ENCODE results near the gene NDUFS2.

The NDUFS2 gene

GRCh38 chr1:161196521-161197451 lies 5.4 kb upstream of the NDUFS2 start:
- DNase-seq: no peak

DNA sequence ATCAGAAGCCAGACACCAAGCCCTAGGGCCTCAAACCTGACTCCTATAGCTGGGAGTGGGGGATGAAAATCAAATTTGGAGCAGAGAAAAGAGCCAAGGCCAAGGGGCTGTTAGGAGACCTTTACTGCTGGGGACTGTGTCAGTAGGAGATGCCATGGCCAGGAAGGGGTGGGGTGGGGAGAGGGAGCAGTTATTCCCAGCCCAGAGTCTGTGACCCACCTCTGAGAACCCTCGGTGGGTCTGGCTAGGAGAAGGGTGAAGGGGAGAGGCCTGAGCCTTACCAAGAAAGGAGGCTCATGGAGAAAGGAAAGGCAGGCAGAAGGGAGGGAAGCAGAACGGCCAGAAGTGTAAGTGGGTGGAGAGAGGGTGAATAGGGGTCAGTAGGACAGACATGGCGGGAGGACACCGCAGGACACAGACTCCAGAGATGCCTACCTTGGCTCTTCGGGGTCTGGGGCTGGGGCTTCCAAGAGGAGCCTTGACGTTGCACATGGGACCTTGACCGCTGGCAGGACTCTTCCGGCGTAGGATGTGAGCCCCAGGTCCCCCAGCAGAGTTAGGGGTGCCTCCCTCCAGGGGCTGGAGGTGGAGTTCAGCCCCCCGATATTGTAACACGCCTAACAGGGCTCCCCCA lies 4.5 kb upstream of the NDUFS2 start:
- DNase-seq: no peak

DNA sequence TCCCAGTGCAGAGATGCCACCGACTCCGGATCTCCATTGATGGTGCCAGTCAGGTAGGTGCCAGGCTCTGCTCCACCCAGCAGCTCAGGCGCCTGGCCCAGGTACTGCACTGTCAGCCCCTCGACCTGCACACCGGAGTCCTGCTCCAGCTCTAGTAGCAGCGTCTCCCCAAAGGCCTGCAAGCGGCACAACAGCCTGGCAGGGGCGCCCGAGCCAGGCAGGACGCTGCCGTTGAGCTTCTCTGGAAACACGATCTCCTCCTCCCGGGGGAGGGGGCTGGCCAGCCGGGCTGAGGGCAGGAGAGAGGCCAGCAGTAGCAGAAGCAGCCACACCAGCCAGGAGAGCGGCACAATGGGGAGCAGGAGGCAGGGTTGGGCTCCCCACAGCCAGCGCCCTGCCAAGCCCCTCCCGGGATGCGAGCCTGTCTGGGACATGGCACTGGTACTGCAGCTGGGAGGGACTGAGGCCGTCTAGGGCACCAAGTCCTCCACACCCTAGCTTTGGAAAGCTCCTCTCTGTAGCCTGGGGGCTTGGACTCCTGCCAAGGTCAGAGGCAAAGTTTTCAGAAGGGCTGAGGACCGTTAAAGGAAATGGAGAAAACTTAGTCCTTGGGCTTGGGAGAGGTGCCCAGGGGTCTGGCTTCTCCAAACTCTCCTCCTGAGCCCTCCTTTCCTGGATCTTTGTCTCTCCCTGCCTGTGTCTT lies 3.8 kb upstream of the NDUFS2 start:
- DNase-seq: no peak

DNA sequence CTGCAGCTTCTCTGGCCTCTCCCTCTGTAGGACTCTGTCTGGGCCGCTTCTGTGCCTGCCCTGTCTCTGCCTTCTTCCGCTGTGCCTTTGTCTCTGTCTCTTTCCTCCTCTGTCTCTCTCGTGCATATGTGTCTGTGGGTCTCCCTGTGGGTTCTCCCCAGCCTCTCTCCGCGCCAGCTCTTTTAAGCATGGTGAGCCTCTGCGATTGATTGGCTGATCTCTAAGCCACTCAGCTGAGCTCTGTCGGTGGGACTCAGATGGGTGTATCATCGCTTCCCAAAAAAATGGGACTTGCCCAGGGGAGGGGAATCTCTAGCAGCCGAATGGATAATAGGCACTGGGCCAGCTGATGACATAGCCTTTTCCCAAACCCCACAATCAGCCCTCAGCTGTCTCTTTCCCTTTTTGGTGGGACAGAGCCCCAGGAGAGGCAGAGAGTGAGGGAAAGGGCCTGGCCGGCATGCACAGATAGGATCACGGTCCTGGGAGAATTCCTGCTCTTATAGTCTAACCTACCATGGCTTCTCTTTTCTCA lies 3.2 kb upstream of the NDUFS2 start, which contains the start of gene ADAMTS4:
ADAMTS4 (minus strand) TSS at position 158 of the 535 bp plus-strand sequence. CDS start 427 bp downstream, outside the sequence.
- DNase-seq: no peak

GRCh38 chr1:161199506-161200139 lies 2.5 kb upstream of the NDUFS2 start:
- DNase-seq: no peak

DNA sequence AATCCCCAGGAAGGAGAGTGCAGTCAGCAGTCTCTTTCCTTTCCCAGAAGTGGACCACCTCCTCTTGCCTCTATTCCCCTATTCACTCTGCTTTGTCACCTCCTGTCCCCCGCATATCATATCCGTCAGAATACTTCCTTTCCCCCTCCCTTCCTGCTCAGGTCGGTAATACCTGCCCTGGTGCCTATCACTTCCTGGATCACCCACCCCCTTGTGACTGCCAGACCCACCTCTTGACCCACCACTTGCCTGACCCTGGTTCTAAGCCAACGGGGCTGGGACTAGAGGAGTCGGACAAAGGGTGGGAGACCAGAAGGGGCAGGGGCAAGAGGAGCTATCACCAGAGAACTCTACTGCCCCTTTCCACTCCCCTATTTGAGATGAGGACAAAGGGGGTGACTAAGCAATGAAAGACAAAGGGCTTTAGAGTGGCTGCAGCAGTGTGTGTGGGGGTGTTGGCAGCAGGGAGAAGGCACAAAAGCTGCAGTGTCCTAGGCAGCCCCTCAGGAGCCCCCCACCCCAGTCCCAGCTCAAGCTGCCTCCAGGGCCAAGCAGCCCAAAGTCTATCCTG lies 1.7 kb upstream of the NDUFS2 start:
- DNase-seq: no peak

- DNase-seq: no peak
Measured at GRCh38 chr1:161200992-161201835, 953 bp upstream of the NDUFS2 start.

GRCh38 chr1:161206411-161207140 lies 4.4 kb downstream of the NDUFS2 start:
- DNase-seq: no peak

GRCh38 chr1:161207173-161207572 lies 5.0 kb downstream of the NDUFS2 start:
- no peak for DNase-seq

DNA sequence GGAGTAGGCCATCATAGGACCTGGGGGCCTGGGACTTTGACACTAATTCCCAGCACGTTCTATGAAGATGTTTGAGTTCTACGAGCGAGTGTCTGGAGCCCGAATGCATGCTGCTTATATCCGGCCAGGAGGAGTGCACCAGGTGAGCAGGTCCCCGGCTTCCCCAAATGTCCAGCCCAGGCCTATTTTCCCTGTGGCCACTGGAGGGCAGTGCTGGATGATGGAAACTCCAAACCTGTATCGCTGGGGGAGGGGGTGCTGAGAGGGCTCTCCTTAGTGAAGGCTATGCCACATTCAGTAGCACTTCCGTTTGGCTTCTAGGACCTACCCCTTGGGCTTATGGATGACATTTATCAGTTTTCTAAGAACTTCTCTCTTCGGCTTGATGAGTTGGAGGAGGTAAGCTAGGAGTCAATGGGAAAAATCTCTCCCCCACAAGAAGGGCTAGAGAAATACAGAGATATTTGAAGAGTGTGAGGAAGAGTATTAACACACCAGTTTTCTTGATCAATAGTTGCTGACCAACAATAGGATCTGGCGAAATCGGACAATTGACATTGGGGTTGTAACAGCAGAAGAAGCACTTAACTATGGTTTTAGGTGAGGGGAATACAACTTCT lies 7.7 kb downstream of the NDUFS2 start:
- peak; percentile 49 for DNase-seq

GRCh38 chr1:161214369-161214768 lies 12.2 kb downstream of the NDUFS2 start:
- DNase-seq: no peak

DNA sequence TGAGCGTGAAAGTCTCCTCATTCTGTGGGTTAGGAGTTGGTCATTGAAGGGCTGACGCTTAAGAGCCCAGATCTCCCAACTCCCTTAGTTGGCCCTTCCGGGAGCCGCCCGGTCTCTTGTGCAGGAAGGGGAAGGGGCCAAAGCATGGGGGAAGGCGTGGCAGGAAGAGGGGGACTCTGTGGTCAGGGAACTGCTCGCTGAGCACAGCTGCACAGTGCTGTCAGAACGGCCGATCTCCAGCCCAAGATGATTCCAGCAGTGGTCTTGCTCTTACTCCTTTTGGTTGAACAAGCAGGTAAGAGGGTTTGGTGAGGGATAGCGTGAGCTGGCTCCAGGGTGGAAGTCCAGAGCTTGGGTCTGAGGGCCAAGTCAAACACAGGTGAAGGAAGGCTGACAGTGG lies 12.9 kb downstream of the NDUFS2 start, which contains the start of gene FCER1G:
FCER1G (plus strand) TSS at position 220 of the 400 bp plus-strand sequence; CDS start at position 247, 27 bp downstream.
- DNase-seq: no peak

GRCh38 chr1:161216945-161217712 lies 15.0 kb downstream of the NDUFS2 start:
- no peak for DNase-seq

DNA sequence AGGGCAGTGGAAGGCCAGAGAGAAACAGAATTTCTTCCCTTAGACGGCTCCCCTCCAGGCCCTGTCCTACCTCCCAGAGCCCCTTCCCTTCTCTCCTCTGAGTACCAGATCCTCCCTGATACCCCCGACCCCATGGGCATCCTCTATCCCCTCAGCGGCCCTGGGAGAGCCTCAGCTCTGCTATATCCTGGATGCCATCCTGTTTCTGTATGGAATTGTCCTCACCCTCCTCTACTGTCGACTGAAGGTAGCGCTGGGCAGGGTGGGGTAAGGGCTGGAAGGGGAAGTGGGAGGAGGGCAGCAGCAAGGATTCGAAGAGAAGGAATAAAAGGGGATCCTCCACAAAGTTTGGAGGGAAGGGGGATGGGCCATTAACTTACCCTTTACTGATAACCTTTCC lies 15.7 kb downstream of the NDUFS2 start:
- DNase-seq: no peak

- DNase-seq: no peak
Measured at GRCh38 chr1:161218301-161219077, 16.3 kb downstream of the NDUFS2 start.

GRCh38 chr1:161219078-161219892 lies 17.1 kb downstream of the NDUFS2 start:
- no peak for DNase-seq

DNA sequence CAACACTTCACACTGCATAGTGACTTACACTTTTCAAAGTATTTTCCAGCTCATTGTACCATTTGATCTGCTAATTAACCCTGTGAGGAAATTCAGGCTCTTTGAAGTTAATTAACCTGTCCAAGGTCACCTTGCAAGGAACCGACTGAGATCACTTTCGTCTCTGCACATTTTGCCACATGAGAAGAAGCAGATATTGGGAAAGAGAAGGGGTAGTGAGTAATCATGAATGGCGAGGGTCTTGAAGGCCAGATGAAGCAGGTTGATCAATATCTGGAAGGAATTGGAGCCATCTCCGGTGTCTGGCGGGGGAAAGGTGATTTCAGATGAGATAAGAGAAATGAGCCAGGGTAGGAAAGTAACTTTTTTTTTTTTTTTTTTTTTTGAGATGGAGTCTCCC lies 17.8 kb downstream of the NDUFS2 start:
- DNase-seq: no peak

Measured in NCI-H2171 (cell line).